ENCODE results near the gene CFAP221.

The CFAP221 gene

DNA sequence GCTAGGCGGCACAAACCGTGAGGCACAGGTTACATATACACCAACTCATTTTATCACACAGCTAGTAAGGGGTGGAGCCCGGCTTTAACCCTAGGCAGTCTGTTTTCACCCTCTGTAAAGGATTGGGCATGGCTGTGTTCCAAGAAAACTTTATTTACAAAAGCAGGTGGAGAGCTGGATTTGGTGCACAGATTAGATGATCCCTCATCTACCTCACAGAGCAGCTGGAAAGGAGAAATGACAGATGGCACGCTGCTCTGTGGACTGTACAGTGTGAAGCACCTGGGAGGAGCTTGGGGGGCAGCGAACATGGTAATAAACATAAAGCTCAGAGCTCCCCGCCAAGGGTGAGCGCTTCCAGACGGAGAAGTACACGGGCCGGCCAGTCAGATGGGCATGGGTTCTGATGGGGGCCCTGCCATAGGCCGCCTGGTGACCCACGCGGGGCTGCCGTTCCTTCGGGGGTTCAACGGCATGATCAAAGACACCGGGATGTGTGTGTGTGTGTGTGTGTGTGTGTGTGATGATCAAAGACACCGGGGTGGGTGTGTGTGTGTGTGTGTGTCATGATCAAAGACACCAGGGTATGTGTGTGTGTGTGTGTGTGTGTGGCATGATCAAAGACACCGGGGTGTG, 133.9 kb downstream of the CFAP221 start:
- DNase-seq (ENCODE audit: low read depth) = no peak
- H3K4me3 ChIP-seq (ENCODE audit: control insufficient read depth, low read depth, low read length) = no peak overlapping the region
- TF ChIP-seq, protein P1, sequence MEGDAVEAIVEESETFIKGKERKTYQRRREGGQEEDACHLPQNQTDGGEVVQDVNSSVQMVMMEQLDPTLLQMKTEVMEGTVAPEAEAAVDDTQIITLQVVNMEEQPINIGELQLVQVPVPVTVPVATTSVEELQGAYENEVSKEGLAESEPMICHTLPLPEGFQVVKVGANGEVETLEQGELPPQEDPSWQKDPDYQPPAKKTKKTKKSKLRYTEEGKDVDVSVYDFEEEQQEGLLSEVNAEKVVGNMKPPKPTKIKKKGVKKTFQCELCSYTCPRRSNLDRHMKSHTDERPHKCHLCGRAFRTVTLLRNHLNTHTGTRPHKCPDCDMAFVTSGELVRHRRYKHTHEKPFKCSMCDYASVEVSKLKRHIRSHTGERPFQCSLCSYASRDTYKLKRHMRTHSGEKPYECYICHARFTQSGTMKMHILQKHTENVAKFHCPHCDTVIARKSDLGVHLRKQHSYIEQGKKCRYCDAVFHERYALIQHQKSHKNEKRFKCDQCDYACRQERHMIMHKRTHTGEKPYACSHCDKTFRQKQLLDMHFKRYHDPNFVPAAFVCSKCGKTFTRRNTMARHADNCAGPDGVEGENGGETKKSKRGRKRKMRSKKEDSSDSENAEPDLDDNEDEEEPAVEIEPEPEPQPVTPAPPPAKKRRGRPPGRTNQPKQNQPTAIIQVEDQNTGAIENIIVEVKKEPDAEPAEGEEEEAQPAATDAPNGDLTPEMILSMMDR (IDR thresholded peaks at IDR 0.05; ENCODE audit: control insufficient read depth, insufficient read depth, low read depth, low read length, missing control alignments) = no peak

DNA sequence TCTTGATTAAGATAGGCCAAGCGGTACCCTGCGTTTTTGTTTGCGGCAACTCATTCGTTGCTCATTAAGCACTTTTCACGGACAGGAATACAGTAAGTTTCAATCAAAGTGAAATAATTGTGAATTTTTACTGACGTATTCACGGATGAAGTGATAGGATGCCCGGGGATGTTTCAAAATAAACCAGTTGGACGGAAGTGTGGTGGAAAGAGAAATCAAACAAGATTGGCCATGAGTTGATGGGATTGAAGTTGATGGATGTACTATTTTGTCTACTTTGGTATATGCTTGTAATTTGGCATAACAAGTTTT, 135.2 kb downstream of the CFAP221 start:
- no peak for DNase-seq (ENCODE audit: low read depth)
- H3K4me3 ChIP-seq (ENCODE audit: control insufficient read depth, low read depth, low read length) = peak overlapping the region; percentile 90
- TF ChIP-seq, protein P1 (IDR thresholded peaks at IDR 0.05; ENCODE audit: control insufficient read depth, insufficient read depth, low read depth, low read length, missing control alignments) = no peak

DNA sequence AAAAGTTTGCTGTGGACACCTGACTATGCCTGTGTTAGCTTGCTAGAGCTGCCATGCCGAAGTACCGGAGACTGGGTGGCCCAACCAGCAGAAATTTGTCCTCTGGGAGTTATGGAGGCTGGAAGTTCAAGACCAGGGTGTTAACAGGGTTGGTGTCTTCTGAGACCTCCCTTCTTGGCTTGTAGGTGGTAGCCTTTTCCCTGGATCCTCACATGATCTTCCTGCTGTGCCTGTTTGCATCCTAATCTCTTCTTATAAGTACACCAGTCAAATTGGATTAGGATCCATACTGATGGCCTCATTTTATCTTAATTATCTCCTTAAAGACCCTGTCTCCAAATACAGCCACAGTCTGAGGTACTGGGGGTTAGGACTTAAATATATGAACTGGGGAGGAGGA, 135.6 kb downstream of the CFAP221 start:
- no peak for DNase-seq (ENCODE audit: low read depth)
- peak overlapping the region; percentile 90 for H3K4me3 ChIP-seq (ENCODE audit: control insufficient read depth, low read depth, low read length)
- TF ChIP-seq, protein P1 (IDR thresholded peaks at IDR 0.05; ENCODE audit: control insufficient read depth, insufficient read depth, low read depth, low read length, missing control alignments) = no peak

DNA sequence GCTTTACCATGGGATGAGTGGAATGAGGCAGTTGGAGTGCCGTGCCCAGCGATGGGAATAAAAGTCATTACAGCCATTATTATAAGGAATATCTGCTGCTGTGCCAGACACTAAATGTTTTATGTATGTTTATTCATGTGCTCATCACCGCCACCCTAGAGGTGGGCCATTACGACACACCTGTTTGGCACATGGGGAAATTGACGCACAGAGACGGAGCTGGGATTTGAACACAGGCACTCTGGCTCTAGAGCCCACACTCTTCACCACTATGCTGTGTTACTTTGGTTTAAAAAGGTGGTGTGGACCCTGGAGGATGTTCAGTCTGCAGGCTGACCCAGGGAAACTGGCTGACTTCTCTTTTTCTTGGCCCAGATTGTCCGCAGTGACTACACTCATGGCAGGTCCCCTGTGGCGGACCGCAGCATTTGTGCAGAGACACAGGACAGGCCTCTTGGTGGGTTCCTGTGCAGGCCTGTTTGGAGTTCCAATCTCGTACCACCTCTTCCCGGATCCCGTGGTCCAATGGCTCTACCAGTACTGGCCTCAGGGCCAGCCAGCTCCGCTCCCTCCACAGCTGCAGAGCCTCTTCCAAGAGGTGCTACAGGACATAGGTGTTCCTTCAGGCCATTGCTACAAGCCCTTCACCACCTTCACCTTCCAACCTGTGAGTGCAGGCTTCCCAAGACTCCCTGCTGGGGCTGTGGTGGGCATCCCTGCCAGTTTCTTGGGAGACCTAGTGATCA, 136.4 kb downstream of the CFAP221 start:
- TF ChIP-seq, protein P1 (IDR thresholded peaks at IDR 0.05; ENCODE audit: control insufficient read depth, insufficient read depth, low read depth, low read length, missing control alignments) = no peak
- DNase-seq (ENCODE audit: low read depth) = no peak
- H3K4me3 ChIP-seq (ENCODE audit: control insufficient read depth, low read depth, low read length) = no peak overlapping the region

DNA sequence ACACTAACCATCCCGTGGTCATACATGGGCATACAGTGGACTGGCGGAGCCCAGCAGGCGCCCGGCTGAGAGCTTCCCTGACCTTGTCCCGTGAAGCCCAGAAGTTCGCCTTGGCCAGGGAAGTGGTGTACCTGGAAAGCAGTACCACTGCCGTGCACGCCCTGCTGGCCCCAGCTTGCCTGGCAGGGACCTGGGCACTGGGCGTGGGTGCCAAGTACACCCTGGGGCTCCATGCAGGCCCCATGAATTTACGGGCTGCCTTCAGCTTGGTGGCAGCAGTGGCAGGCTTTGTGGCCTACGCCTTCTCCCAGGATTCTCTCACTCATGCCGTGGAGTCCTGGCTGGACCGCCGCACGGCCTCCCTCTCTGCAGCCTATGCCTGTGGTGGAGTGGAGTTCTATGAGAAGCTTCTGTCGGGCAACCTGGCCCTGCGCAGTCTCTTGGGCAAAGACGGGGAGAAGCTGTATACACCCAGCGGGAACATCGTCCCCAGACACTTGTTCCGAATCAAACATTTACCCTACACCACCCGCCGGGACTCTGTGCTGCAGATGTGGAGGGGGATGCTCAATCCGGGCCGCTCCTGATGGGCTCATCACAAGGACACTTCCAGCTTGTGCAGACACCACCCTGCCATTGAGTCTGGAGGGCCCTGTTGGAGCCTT, 137.1 kb downstream of the CFAP221 start:
- DNase-seq (ENCODE audit: low read depth) = no peak
- TF ChIP-seq, protein P1 (IDR thresholded peaks at IDR 0.05; ENCODE audit: control insufficient read depth, insufficient read depth, low read depth, low read length, missing control alignments) = no peak
- no peak overlapping the region for H3K4me3 ChIP-seq (ENCODE audit: control insufficient read depth, low read depth, low read length)

DNA sequence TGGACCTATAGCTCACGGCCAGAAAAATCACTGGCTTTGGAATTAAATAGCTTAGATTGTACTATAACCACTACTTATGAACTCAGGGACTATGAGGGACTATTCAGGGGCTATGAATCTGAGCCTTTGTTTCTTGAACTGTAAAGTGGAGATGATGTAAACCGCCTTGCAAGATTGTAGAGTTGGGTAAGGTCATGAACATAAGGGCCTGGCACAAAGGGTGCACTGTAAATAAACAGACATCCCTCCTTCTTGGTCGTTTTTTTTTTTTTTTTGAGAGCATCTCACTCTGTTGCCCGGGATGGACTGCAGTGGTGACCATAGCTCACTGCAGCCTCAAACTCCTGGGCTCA, 137.6 kb downstream of the CFAP221 start:
- TF ChIP-seq, protein P1 (IDR thresholded peaks at IDR 0.05; ENCODE audit: control insufficient read depth, insufficient read depth, low read depth, low read length, missing control alignments) = no peak
- H3K4me3 ChIP-seq (ENCODE audit: control insufficient read depth, low read depth, low read length) = no peak overlapping the region
- no peak for DNase-seq (ENCODE audit: low read depth)

Data from AG09309 (cell line).